ENCODE measurements around the gene FOCAD. TPM values are rescaled to one million over a fixed set of nuclear protein-coding genes. Genes with fewer than 3 reads are reported as not detected.

Gene FOCAD
- total RNA-seq, 1 donor from 2014 or later, result 60.1 TPM

- no peak for TF ChIP-seq CTCF (conservative IDR thresholded peaks at IDR 0.05)
- Mint-ChIP-seq H3K4me1 (no peaks in the 10 kb centered on the region), H3K4me3 (peak within 1 kb of the TSS; percentile 72), H3K27me3 (ENCODE audit: low read depth) (no peaks in the 10 kb centered on the region), H3K9me3 (no peaks in the 10 kb centered on the region), H3K27ac (ENCODE audit: unreplicated experiment) (no peak within 1 kb of the TSS), H3K36me3 (ENCODE audit: low read depth) (no peaks in the 10 kb centered on the region)
- peak; percentile 26 for DNase-seq (ENCODE audit: low read depth, low spot score)
These were observed 347.2 kb downstream of the FOCAD start, which contains the start of gene HACD4 for GRCh38 chr9:21031091-21031807. Gene HACD4 (minus strand): TSS chr9:21031640. CDS start chr9:21031590, 50 bp downstream.

GRCh38 chr9:21031808-21032183 is 347.7 kb downstream of the FOCAD start:
- no peaks in the 10 kb centered on the region for H3K4me1 Mint-ChIP-seq
- no peaks in the 10 kb centered on the region for H3K9me3 Mint-ChIP-seq
- H3K27me3 Mint-ChIP-seq (ENCODE audit: low read depth), result no peaks in the 10 kb centered on the region
- H3K4me3 Mint-ChIP-seq, result peak overlapping the region; percentile 20
- no peaks in the 10 kb centered on the region for H3K36me3 Mint-ChIP-seq (ENCODE audit: low read depth)
- no peak overlapping the region for H3K27ac Mint-ChIP-seq (ENCODE audit: unreplicated experiment)
- no peak for DNase-seq (ENCODE audit: low read depth, low spot score)
- TF ChIP-seq CTCF (conservative IDR thresholded peaks at IDR 0.05), result no peak

- no peaks in the 10 kb centered on the region for H3K36me3 Mint-ChIP-seq (ENCODE audit: low read depth)
- DNase-seq (ENCODE audit: low read depth, low spot score), result no peak
- H3K27me3 Mint-ChIP-seq (ENCODE audit: low read depth), result no peaks in the 10 kb centered on the region
These were observed 353.2 kb downstream of the FOCAD start for GRCh38 chr9:21037278-21037677.

GRCh38 chr9:21039302-21039701 is 355.2 kb downstream of the FOCAD start:
- Mint-ChIP-seq H3K9me3 (no peaks in the 10 kb centered on the region), H3K27ac (ENCODE audit: unreplicated experiment) (no peak overlapping the region), H3K27me3 (ENCODE audit: low read depth) (no peaks in the 10 kb centered on the region), H3K4me1 (no peaks in the 10 kb centered on the region), H3K4me3 (no peak overlapping the region), H3K36me3 (ENCODE audit: low read depth) (no peaks in the 10 kb centered on the region)
- no peak for DNase-seq (ENCODE audit: low read depth, low spot score)
- TF ChIP-seq CTCF (conservative IDR thresholded peaks at IDR 0.05), result no peak

More at GRCh38 chr9:21037278-21037677, 353.2 kb downstream of the FOCAD start:
- H3K4me1 Mint-ChIP-seq, result no peaks in the 10 kb centered on the region
- no peak overlapping the region for H3K4me3 Mint-ChIP-seq
- no peak overlapping the region for H3K27ac Mint-ChIP-seq (ENCODE audit: unreplicated experiment)
- TF ChIP-seq CTCF (conservative IDR thresholded peaks at IDR 0.05), result no peak
- no peaks in the 10 kb centered on the region for H3K9me3 Mint-ChIP-seq

GRCh38 chr9:21042466-21042865 is 358.4 kb downstream of the FOCAD start:
- no peaks in the 10 kb centered on the region for H3K4me1 Mint-ChIP-seq
- no peaks in the 10 kb centered on the region for H3K9me3 Mint-ChIP-seq
- no peaks in the 10 kb centered on the region for H3K27me3 Mint-ChIP-seq (ENCODE audit: low read depth)
- no peak overlapping the region for H3K4me3 Mint-ChIP-seq
- no peak for TF ChIP-seq CTCF (conservative IDR thresholded peaks at IDR 0.05)
- no peak overlapping the region for H3K27ac Mint-ChIP-seq (ENCODE audit: unreplicated experiment)
- no peaks in the 10 kb centered on the region for H3K36me3 Mint-ChIP-seq (ENCODE audit: low read depth)
- DNase-seq (ENCODE audit: low read depth, low spot score), result no peak

Measured in neural crest cell (in vitro differentiated cells).